WTC11 (cell line): ENCODE measurements around the gene RSU1.

Experiments
- CTCF ChIP-seq: fragments of 200-600 bp; IDR thresholded peaks from 2 replicates; pipeline ENCODE4 v1.8.0; 2022; ENCODE audit warnings: antibody characterized with exemption
- E2F4 ChIP-seq: sonication (generic); formaldehyde crosslinking; IDR thresholded peaks from 2 replicates; pipeline ENCODE4 v1.8.1; 2022; ENCODE audit warnings: low read depth, mild to moderate bottlenecking, moderate library complexity, missing genetic modification reagents, borderline replicate concordance
- ELF4 ChIP-seq: sonication (generic); formaldehyde crosslinking; IDR thresholded peaks from 2 replicates; pipeline ENCODE4 v1.8.1; 2022; ENCODE audit warnings: low read depth, mild to moderate bottlenecking, moderate library complexity, missing genetic modification reagents
- RORB ChIP-seq: fragments of 250-450 bp; sonication (Bioruptor Pico); IDR thresholded peaks from 2 replicates; pipeline ENCODE4 v1.9.0; 2021; ENCODE audit warnings: mild to moderate bottlenecking

GRCh38 chr10:16854623-16855022 is 37.4 kb upstream of the RSU1 start:
- TF ChIP-seq E2F4 (no peak), CTCF (no peak), ELF4 (no peak), RORB (no peak)
